ENCODE results near the gene FAM131A. TPM values are rescaled to one million over a fixed set of nuclear protein-coding genes. Genes with fewer than 3 reads are reported as not detected.

FAM131A gene
- total RNA-seq, 1 experiment from 2014 or later, result 23.0 TPM

DNA sequence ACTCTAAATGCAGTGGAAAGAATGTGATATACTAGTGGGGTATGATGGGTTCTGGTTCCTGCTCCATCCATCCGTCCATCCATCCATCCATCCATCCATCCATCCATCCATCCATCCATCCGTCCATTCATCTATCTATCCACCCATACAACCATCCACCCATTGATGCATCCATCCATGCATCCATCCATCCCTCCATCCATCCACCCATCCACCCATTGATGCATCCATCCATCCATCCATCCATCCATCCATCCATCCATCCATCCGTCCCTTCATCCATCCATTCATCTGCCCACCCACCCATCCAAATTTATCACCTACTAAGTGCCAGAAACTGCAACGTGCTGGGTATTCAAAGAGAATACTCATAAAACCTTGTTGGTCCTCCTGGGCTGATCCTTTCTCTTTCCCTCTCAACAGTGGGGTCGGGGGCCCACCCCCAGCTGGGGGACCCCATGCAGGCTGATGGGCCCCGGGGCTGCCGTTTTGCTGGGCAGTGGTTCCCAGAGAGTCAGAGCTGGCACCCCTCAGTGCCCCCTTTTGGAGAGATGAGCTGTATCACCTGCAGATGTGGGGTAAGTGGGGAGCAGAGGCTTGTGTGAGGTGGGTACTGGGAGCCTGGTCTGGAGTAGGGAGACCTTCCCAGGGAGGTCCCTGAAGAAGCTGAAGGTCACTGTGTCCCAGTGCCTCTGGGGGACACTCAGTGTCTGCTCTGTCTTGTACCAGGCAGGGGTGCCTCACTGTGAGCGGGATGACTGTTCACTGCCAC is 51.0 kb downstream of the FAM131A start (continued):
- TF ChIP-seq, protein P1, sequence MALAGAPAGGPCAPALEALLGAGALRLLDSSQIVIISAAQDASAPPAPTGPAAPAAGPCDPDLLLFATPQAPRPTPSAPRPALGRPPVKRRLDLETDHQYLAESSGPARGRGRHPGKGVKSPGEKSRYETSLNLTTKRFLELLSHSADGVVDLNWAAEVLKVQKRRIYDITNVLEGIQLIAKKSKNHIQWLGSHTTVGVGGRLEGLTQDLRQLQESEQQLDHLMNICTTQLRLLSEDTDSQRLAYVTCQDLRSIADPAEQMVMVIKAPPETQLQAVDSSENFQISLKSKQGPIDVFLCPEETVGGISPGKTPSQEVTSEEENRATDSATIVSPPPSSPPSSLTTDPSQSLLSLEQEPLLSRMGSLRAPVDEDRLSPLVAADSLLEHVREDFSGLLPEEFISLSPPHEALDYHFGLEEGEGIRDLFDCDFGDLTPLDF (CRISPR knock-in tag; IDR thresholded peaks at IDR 0.05), result no peak
- TF ChIP-seq SMAD3 (CRISPR knock-in tag; IDR thresholded peaks at IDR 0.05; ENCODE audit: borderline replicate concordance) (no peak), NR1H2 (CRISPR knock-in tag; IDR thresholded peaks at IDR 0.05) (no peak), PRDM15 (CRISPR knock-in tag; IDR thresholded peaks at IDR 0.05) (no peak)

- peaks cover 4% of the 10 kb centered on the region; the same call in 1 of the 2 replicates for H3K4me1 Mint-ChIP-seq
- H3K4me3 Mint-ChIP-seq, result no peak overlapping the region
- TF ChIP-seq, protein P2, sequence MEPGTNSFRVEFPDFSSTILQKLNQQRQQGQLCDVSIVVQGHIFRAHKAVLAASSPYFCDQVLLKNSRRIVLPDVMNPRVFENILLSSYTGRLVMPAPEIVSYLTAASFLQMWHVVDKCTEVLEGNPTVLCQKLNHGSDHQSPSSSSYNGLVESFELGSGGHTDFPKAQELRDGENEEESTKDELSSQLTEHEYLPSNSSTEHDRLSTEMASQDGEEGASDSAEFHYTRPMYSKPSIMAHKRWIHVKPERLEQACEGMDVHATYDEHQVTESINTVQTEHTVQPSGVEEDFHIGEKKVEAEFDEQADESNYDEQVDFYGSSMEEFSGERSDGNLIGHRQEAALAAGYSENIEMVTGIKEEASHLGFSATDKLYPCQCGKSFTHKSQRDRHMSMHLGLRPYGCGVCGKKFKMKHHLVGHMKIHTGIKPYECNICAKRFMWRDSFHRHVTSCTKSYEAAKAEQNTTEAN (CRISPR knock-in tag; IDR thresholded peaks at IDR 0.05), result no peak
- 0 out of 2 replicates have a peak, but pooled peaks have one; percentile 15 for TF ChIP-seq ZNF263 (CRISPR knock-in tag; IDR thresholded peaks at IDR 0.05; ENCODE audit: low read depth)
- no peaks in the 10 kb centered on the region for H3K9me3 Mint-ChIP-seq
- H3K36me3 Mint-ChIP-seq, result no peaks in the 10 kb centered on the region
- ATAC-seq, result no peak
- DNase-seq (ENCODE audit: low spot score), result no peak
- peaks cover 4% of the 10 kb centered on the region for H3K27me3 Mint-ChIP-seq (ENCODE audit: low read depth)
- H3K27ac Mint-ChIP-seq, result no peak overlapping the region
- ChIA-PET POLR2A (no interaction called here), CTCF (interaction anchor here (0.5 to 1.1 kb wide), 2 partner anchors 17 to 28 kb away, joined by 3 to 8 read pairs; no protein-coding TSS in a partner anchor)
These were observed 51.5 kb downstream of the FAM131A start for GRCh38 chr3:184388936-184389230.

GRCh38 chr3:184389384-184389783 is 52.0 kb downstream of the FAM131A start:
- Mint-ChIP-seq H3K36me3 (no peaks in the 10 kb centered on the region), H3K27me3 (ENCODE audit: low read depth) (peaks cover 2% of the 10 kb centered on the region; the same call in 1 of the 2 replicates), H3K9me3 (no peaks in the 10 kb centered on the region), H3K4me3 (no peak overlapping the region), H3K4me1 (peaks cover 4% of the 10 kb centered on the region; the same call in 1 of the 2 replicates), H3K27ac (no peak overlapping the region)
- ChIA-PET CTCF (interaction anchor here (0.5 to 1.7 kb wide), 3 partner anchors 17 to 28 kb away, joined by 3 to 8 read pairs (median 8); no protein-coding TSS in a partner anchor), POLR2A (no interaction called here)
- TF ChIP-seq ZNF263 (CRISPR knock-in tag; IDR thresholded peaks at IDR 0.05; ENCODE audit: low read depth) (no peak), IRF2 (CRISPR knock-in tag; IDR thresholded peaks at IDR 0.05; ENCODE audit: borderline replicate concordance, low read depth) (no peak), TP53 (CRISPR knock-in tag; IDR thresholded peaks at IDR 0.05) (no peak), ATF1 (CRISPR knock-in tag; IDR thresholded peaks at IDR 0.05) (no peak), KAT7 (CRISPR knock-in tag; IDR thresholded peaks at IDR 0.05; ENCODE audit: borderline replicate concordance) (no peak)
- TF ChIP-seq, protein P3, sequence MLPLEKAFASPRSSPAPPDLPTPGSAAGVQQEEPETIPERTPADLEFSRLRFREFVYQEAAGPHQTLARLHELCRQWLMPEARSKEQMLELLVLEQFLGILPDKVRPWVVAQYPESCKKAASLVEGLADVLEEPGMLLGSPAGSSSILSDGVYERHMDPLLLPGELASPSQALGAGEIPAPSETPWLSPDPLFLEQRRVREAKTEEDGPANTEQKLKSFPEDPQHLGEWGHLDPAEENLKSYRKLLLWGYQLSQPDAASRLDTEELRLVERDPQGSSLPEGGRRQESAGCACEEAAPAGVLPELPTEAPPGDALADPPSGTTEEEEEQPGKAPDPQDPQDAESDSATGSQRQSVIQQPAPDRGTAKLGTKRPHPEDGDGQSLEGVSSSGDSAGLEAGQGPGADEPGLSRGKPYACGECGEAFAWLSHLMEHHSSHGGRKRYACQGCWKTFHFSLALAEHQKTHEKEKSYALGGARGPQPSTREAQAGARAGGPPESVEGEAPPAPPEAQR (CRISPR knock-in tag; IDR thresholded peaks at IDR 0.05), result no peak
- TF ChIP-seq, protein P4, sequence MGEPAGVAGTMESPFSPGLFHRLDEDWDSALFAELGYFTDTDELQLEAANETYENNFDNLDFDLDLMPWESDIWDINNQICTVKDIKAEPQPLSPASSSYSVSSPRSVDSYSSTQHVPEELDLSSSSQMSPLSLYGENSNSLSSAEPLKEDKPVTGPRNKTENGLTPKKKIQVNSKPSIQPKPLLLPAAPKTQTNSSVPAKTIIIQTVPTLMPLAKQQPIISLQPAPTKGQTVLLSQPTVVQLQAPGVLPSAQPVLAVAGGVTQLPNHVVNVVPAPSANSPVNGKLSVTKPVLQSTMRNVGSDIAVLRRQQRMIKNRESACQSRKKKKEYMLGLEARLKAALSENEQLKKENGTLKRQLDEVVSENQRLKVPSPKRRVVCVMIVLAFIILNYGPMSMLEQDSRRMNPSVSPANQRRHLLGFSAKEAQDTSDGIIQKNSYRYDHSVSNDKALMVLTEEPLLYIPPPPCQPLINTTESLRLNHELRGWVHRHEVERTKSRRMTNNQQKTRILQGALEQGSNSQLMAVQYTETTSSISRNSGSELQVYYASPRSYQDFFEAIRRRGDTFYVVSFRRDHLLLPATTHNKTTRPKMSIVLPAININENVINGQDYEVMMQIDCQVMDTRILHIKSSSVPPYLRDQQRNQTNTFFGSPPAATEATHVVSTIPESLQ (CRISPR knock-in tag; IDR thresholded peaks at IDR 0.05), result no peak
- TF ChIP-seq, protein P5, sequence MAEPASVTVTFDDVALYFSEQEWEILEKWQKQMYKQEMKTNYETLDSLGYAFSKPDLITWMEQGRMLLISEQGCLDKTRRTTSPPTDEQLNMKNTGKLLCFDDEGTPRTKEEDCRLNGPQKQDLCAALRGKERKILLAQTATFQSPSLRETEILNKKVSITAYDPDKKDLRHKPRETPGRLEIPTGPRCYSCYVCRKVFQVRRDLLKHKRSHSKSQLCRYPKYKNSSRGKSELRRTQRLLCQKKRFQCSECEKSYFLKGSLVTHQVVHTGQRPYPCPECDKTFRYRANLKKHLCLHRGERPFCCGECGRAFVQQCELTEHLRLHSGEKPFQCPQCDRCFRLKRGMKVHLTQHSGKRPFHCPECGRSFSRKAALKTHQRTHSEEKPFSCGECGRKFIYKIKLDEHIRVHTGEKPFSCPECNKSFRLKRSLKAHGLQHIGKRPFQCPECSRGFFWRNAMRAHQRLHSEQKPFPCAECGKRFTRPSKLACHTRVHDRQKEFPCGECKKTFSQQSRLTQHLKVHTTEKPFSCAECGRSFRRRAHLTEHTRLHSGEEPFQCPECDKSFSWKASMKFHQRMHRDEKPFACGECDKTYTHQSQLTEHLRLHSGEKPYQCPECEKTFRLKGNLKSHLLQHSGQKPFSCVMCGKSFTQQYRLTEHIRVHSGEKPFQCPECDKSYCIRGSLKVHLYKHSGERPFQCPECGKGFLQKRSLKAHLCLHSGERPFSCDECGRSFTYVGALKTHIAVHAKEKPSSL (CRISPR knock-in tag; conservative IDR thresholded peaks at IDR 0.05), result no peak
- DNase-seq (ENCODE audit: low spot score), result no peak
- ATAC-seq, result peak; percentile 29; the same call in 1 of the 2 replicates

Data from WTC11 (cell line).